Measurements from ENCODE around the gene SKI.

Gene SKI

DNA sequence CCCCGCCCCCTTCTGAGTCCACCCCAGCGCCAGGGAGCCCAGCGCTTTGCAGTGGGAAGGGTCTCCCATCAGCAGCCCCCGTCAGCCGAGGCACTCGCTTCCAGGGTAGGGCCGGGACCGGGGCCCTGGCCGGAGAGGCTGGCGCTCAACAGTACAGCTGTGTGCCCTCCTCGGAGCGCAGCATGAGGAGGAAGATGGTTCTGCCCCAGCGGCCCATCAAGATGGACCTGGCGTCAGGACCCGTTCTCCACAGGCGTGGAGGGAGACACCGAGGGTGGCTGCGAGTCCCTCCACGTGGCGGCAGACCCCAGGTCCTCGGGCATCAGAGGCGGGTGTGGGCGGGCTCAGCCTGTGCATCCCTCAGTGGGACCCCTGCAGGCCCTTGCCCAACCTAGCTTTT lies 109.0 kb downstream of the SKI start:
- H3K4me1 Mint-ChIP-seq, result peaks cover 26% of the 10 kb centered on the region
- peaks cover 4% of the 10 kb centered on the region for H3K27me3 Mint-ChIP-seq (ENCODE audit: low read depth)
- no peak overlapping the region for H3K27ac Mint-ChIP-seq
- H3K9me3 Mint-ChIP-seq, result no peaks in the 10 kb centered on the region
- no peaks in the 10 kb centered on the region for H3K36me3 Mint-ChIP-seq (ENCODE audit: low read depth)
- H3K4me3 Mint-ChIP-seq, result no peak overlapping the region
- TF ChIP-seq, protein P1, sequence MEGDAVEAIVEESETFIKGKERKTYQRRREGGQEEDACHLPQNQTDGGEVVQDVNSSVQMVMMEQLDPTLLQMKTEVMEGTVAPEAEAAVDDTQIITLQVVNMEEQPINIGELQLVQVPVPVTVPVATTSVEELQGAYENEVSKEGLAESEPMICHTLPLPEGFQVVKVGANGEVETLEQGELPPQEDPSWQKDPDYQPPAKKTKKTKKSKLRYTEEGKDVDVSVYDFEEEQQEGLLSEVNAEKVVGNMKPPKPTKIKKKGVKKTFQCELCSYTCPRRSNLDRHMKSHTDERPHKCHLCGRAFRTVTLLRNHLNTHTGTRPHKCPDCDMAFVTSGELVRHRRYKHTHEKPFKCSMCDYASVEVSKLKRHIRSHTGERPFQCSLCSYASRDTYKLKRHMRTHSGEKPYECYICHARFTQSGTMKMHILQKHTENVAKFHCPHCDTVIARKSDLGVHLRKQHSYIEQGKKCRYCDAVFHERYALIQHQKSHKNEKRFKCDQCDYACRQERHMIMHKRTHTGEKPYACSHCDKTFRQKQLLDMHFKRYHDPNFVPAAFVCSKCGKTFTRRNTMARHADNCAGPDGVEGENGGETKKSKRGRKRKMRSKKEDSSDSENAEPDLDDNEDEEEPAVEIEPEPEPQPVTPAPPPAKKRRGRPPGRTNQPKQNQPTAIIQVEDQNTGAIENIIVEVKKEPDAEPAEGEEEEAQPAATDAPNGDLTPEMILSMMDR (IDR thresholded peaks at IDR 0.05; ENCODE audit: unreplicated experiment in 3 of 3), result no peak

- TF ChIP-seq, protein P1 (IDR thresholded peaks at IDR 0.05; ENCODE audit: unreplicated experiment in 3 of 3), result no peak
- H3K27ac Mint-ChIP-seq, result no peak overlapping the region
- H3K4me1 Mint-ChIP-seq, result peaks cover 26% of the 10 kb centered on the region
- H3K36me3 Mint-ChIP-seq (ENCODE audit: low read depth), result no peaks in the 10 kb centered on the region
- H3K27me3 Mint-ChIP-seq (ENCODE audit: low read depth), result peaks cover 4% of the 10 kb centered on the region
- no peaks in the 10 kb centered on the region for H3K9me3 Mint-ChIP-seq
- H3K4me3 Mint-ChIP-seq, result no peak overlapping the region
These were observed 109.4 kb downstream of the SKI start for GRCh38 chr1:2337501-2337900.

DNA sequence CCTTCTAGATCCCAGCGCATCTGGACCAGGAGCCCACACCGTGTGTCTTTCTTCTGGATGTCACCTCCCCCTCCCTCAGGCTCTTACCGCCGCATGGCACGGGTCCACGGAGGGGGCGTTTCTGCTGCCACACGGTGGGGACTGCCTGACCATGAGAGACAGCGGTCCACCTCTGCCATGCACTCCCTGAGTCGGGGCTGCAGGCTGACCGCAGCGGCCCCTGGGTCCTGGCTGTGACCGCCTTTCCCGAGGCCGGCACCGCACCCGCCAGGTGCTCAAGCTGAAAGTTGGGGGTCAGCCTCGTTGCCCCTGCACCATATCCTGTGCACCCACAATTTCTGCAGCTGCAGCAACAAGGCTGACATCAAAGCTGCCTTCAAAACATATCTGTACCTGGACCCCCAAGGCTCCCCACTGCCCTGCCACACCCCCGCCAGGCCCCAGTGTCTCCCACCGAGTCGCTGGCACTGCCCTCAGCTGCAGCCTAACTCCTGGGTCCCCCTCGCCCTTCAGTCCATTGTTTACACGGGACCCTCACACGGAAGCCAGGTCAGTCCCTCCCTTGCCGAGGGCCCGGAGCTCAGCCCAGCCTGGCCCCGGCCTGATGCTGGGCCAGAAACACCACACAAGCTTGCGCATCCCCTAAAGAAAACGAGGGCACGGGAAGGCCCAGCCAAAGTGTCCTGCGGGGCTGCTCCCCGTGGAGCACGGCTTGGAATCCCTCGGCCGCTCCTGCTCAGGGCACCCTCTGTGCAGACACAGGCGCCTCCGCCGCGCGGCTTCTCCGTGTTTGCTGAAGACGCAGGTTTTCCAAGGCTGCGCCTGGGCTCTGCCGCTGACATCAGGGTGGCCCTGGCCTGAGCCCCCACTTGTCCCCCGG lies 111.3 kb downstream of the SKI start:
- H3K4me3 Mint-ChIP-seq, result no peak overlapping the region
- TF ChIP-seq, protein P1 (IDR thresholded peaks at IDR 0.05; ENCODE audit: unreplicated experiment in 3 of 3), result no peak
- peaks cover 16% of the 10 kb centered on the region for H3K4me1 Mint-ChIP-seq
- H3K27ac Mint-ChIP-seq, result no peak overlapping the region
- H3K27me3 Mint-ChIP-seq (ENCODE audit: low read depth), result peaks cover 4% of the 10 kb centered on the region
- no peaks in the 10 kb centered on the region for H3K9me3 Mint-ChIP-seq
- no peaks in the 10 kb centered on the region for H3K36me3 Mint-ChIP-seq (ENCODE audit: low read depth)

DNA sequence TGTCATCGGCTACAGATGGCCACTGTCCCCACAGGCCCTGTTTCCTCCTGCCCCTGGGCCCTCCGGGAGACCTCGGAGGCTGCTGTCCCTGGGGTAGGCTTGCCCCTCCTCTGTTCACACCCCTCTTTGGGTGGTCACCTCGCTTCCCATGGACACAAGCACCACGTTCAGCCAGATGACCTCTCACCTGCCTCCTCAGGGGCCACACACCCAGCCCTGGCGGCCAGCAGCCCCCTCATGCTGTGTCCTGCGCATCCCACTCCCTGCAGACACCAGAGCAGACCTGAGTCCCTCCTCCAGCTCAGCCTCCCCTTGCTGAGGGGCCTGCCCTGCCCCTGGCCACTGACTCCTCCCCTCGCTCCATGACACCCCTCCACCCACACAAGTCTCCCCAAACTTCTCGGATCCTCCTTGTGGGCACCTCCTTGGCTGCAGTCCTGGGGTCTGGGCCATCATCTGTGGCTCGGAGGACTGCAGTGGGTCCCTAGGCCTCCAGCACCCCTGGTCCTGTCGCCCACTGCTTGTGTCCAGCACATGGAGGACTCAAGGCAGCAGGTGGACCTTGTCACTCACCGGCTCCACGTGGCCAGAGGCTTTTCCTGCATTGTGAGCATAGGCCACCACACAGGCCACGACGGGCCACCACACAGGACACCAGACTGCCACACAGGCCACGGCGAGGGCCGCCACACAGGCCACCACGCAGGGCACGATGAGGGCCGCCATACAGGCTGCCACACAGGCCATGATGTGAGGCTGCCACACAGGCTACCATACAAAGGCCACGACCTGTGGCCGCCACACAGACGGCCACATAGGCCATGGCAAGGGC lies 112.2 kb downstream of the SKI start:
- no peaks in the 10 kb centered on the region for H3K36me3 Mint-ChIP-seq (ENCODE audit: low read depth)
- H3K9me3 Mint-ChIP-seq, result no peaks in the 10 kb centered on the region
- no peak overlapping the region for H3K4me3 Mint-ChIP-seq
- H3K4me1 Mint-ChIP-seq, result peaks cover 7% of the 10 kb centered on the region
- H3K27ac Mint-ChIP-seq, result no peak overlapping the region
- TF ChIP-seq, protein P1 (IDR thresholded peaks at IDR 0.05; ENCODE audit: unreplicated experiment in 3 of 3), result no peak
- H3K27me3 Mint-ChIP-seq (ENCODE audit: low read depth), result peaks cover 4% of the 10 kb centered on the region

GRCh38 chr1:2340918-2341254 lies 112.8 kb downstream of the SKI start:
- Mint-ChIP-seq H3K4me1 (peaks cover 4% of the 10 kb centered on the region), H3K36me3 (ENCODE audit: low read depth) (no peaks in the 10 kb centered on the region), H3K27me3 (ENCODE audit: low read depth) (peaks cover 4% of the 10 kb centered on the region), H3K27ac (no peak overlapping the region), H3K4me3 (no peak overlapping the region), H3K9me3 (no peaks in the 10 kb centered on the region)
- TF ChIP-seq, protein P1 (IDR thresholded peaks at IDR 0.05; ENCODE audit: unreplicated experiment in 3 of 3), result no peak

Measured in nephron (organoid).